ENCODE results near the gene TSHZ1. TPM values are rescaled to one million over a fixed set of nuclear protein-coding genes. Genes with fewer than 3 reads are reported as not detected.

TSHZ1 gene
- polyA plus RNA-seq, 1 of the 3 experiments (the other 2 are of a cell fraction) = 2.6 TPM

DNA sequence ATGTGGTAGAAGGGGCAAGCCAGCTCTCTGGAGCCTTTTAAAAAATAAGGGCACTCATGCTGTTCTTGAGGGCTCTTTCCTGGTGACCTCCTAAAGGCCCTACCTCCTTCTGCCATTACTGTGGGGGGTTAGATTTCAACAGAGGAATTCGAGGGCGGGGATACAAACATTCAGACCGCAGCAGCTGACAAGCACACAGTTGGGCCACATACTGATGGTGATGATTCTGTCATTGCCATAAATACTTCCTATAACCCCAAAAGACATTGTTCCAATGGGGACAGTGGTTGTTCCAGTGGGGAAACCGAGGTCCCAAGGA, 67.0 kb downstream of the TSHZ1 start:
- no peak overlapping the region for H3K9ac ChIP-seq
- no peak for DNase-seq
- H3K9me2 ChIP-seq = no peaks in the 10 kb centered on the region
- no peaks in the 10 kb centered on the region for H3F3A ChIP-seq (replicated peaks; ENCODE audit: insufficient read depth)
- CTCF ChIA-PET = interaction anchor here (0.8 kb wide), 1 partner anchor 32 kb away, joined by 3 read pairs; no protein-coding TSS in a partner anchor
- no peaks in the 10 kb centered on the region; the same call in 1 of the 2 replicates for H4K20me1 ChIP-seq (ENCODE audit: insufficient read depth)
- no peak overlapping the region for H3K4me3 ChIP-seq (ENCODE audit: low read depth in 2 of 2, low read length in 1 of 2)
- no peaks in the 10 kb centered on the region for H3K27me3 ChIP-seq (ENCODE audit: insufficient read depth)
- H3K79me2 ChIP-seq (ENCODE audit: insufficient read depth) = no peaks in the 10 kb centered on the region
- TF ChIP-seq JUND (IDR thresholded peaks at IDR 0.05) (no peak), GATA2 (CRISPR knock-in tag; IDR thresholded peaks at IDR 0.05) (no peak), RFX5 (IDR thresholded peaks at IDR 0.05; ENCODE audit: low read length) (no peak), GABPA (IDR thresholded peaks at IDR 0.05; ENCODE audit: low read depth) (no peak), CHD2 (IDR thresholded peaks at IDR 0.05; ENCODE audit: low read length, partially characterized antibody) (no peak), YY1 (IDR thresholded peaks at IDR 0.05; ENCODE audit: low read depth) (no peak), FOXJ3 (CRISPR knock-in tag; IDR thresholded peaks at IDR 0.05) (no peak), RAD21 (IDR thresholded peaks at IDR 0.05; ENCODE audit: low read length) (no peak), ELF1 (IDR thresholded peaks at IDR 0.05) (no peak), SIN3A (IDR thresholded peaks at IDR 0.05; ENCODE audit: borderline replicate concordance, low read depth, low read length) (no peak), MEF2A (IDR thresholded peaks at IDR 0.05; ENCODE audit: borderline replicate concordance, low read depth) (no peak), TEAD4 (IDR thresholded peaks at IDR 0.05; ENCODE audit: borderline replicate concordance, insufficient read depth) (no peak)
- TF ChIP-seq, protein P1, sequence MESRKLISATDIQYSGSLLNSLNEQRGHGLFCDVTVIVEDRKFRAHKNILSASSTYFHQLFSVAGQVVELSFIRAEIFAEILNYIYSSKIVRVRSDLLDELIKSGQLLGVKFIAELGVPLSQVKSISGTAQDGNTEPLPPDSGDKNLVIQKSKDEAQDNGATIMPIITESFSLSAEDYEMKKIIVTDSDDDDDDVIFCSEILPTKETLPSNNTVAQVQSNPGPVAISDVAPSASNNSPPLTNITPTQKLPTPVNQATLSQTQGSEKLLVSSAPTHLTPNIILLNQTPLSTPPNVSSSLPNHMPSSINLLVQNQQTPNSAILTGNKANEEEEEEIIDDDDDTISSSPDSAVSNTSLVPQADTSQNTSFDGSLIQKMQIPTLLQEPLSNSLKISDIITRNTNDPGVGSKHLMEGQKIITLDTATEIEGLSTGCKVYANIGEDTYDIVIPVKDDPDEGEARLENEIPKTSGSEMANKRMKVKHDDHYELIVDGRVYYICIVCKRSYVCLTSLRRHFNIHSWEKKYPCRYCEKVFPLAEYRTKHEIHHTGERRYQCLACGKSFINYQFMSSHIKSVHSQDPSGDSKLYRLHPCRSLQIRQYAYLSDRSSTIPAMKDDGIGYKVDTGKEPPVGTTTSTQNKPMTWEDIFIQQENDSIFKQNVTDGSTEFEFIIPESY (IDR thresholded peaks at IDR 0.05; ENCODE audit: borderline replicate concordance, low read depth) = no peak
- TF ChIP-seq, protein P2, sequence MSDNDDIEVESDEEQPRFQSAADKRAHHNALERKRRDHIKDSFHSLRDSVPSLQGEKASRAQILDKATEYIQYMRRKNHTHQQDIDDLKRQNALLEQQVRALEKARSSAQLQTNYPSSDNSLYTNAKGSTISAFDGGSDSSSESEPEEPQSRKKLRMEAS (IDR thresholded peaks at IDR 0.05; ENCODE audit: low read depth) = no peak
- TF ChIP-seq, protein P3, sequence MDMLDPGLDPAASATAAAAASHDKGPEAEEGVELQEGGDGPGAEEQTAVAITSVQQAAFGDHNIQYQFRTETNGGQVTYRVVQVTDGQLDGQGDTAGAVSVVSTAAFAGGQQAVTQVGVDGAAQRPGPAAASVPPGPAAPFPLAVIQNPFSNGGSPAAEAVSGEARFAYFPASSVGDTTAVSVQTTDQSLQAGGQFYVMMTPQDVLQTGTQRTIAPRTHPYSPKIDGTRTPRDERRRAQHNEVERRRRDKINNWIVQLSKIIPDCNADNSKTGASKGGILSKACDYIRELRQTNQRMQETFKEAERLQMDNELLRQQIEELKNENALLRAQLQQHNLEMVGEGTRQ (IDR thresholded peaks at IDR 0.05; ENCODE audit: borderline replicate concordance, low read depth, low read length) = no peak
- TF ChIP-seq, protein P4, sequence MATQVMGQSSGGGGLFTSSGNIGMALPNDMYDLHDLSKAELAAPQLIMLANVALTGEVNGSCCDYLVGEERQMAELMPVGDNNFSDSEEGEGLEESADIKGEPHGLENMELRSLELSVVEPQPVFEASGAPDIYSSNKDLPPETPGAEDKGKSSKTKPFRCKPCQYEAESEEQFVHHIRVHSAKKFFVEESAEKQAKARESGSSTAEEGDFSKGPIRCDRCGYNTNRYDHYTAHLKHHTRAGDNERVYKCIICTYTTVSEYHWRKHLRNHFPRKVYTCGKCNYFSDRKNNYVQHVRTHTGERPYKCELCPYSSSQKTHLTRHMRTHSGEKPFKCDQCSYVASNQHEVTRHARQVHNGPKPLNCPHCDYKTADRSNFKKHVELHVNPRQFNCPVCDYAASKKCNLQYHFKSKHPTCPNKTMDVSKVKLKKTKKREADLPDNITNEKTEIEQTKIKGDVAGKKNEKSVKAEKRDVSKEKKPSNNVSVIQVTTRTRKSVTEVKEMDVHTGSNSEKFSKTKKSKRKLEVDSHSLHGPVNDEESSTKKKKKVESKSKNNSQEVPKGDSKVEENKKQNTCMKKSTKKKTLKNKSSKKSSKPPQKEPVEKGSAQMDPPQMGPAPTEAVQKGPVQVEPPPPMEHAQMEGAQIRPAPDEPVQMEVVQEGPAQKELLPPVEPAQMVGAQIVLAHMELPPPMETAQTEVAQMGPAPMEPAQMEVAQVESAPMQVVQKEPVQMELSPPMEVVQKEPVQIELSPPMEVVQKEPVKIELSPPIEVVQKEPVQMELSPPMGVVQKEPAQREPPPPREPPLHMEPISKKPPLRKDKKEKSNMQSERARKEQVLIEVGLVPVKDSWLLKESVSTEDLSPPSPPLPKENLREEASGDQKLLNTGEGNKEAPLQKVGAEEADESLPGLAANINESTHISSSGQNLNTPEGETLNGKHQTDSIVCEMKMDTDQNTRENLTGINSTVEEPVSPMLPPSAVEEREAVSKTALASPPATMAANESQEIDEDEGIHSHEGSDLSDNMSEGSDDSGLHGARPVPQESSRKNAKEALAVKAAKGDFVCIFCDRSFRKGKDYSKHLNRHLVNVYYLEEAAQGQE (IDR thresholded peaks at IDR 0.05; ENCODE audit: low read depth, low read length) = no peak
- peaks cover 0 to 2% of the 10 kb centered on the region in 2 experiments; a peak in 1 of 4 replicates for H3K4me1 ChIP-seq (ENCODE audit: control insufficient read depth in 1 of 2, insufficient read depth in 2 of 2, low read depth in 1 of 2, low read length in 1 of 2)
- H3K4me2 ChIP-seq = no peak overlapping the region
- 98% methylated on average over 4 of the region's 4 CpGs for WGBS (ENCODE audit: low lambda C conversion rate)
- H2AFZ ChIP-seq (ENCODE audit: low read depth) = no peak overlapping the region
- POLR2A ChIA-PET = no interaction called here
- H3K36me3 ChIP-seq (replicated peaks in 1 of 2; ENCODE audit: control insufficient read depth in 1 of 2, insufficient read depth in 2 of 2, low read length in 1 of 2) = no peaks in the 10 kb centered on the region
- no peak overlapping the region for H3K27ac ChIP-seq (ENCODE audit: low read depth in 2 of 2, low read length in 1 of 2)
- H3K9me3 ChIP-seq = no peaks in the 10 kb centered on the region

Data from SK-N-SH (cell line).